Mesendoderm (in vitro differentiated cells): ENCODE results near the gene GRIPAP1.

Experiments
- DNase-seq: peaks from one replicate; pipeline ENCODE4 v3.0.0; 2013
- H2AK5ac ChIP-seq: 2 replicates; pipeline ENCODE4 v1.6.1; 2013; ENCODE audit warnings: low read length, inconsistent platforms
- H2BK120ac ChIP-seq: 2 replicates; pipeline ENCODE4 v1.6.1; 2013; ENCODE audit warnings: low read depth, mild to moderate bottlenecking, low read length, moderate library complexity, mixed read lengths
- H2BK15ac ChIP-seq: replicated peaks from 2 replicates; pipeline ENCODE4 v1.6.1; 2013; ENCODE audit warnings: low read depth, mild to moderate bottlenecking, moderate library complexity
- H2BK5ac ChIP-seq: 2 replicates; pipeline ENCODE4 v1.6.1; 2013; ENCODE audit warnings: low read length, inconsistent platforms
- H3K18ac ChIP-seq: 2 replicates; pipeline ENCODE4 v1.6.1; 2013; ENCODE audit warnings: mild to moderate bottlenecking, low read length, mixed read lengths
- H3K23ac ChIP-seq: one replicate; pipeline ENCODE4 v1.6.1; 2013; ENCODE audit warnings: low read length
- H3K27ac ChIP-seq: 2 replicates; pipeline ENCODE4 v1.5.1; 2013; ENCODE audit warnings: low read depth, mild to moderate bottlenecking, inconsistent platforms, low read length, moderate library complexity
- H3K27me3 ChIP-seq: 2 replicates; pipeline ENCODE4 v1.6.1; 2013; ENCODE audit warnings: low read length, control low read depth, mild to moderate bottlenecking, inconsistent platforms; ENCODE audit not compliant: insufficient read depth, poor library complexity
- H3K36me3 ChIP-seq: 2 replicates; pipeline ENCODE4 v1.6.1; 2013; ENCODE audit warnings: low read length, inconsistent platforms; ENCODE audit not compliant: control insufficient read depth, insufficient read depth
- H3K4ac ChIP-seq: one replicate; pipeline ENCODE4 v1.6.1; 2013; ENCODE audit warnings: low read depth, mild to moderate bottlenecking, low read length, moderate library complexity
- H3K4me1 ChIP-seq: 2 replicates; pipeline ENCODE4 v1.6.1; 2013; ENCODE audit warnings: low read depth, low read length, inconsistent platforms; ENCODE audit not compliant: control insufficient read depth
- H3K4me2 ChIP-seq: 2 replicates; pipeline ENCODE4 v1.6.1; 2013; ENCODE audit warnings: low read length
- H3K4me3 ChIP-seq: 2 replicates; pipeline ENCODE4 v1.5.1; 2013; ENCODE audit warnings: mild to moderate bottlenecking, low read length
- H3K56ac ChIP-seq: one replicate; pipeline ENCODE4 v1.6.1; 2013; ENCODE audit warnings: low read length
- H3K79me1 ChIP-seq: 2 replicates; pipeline ENCODE4 v1.6.1; 2013; ENCODE audit warnings: low read length, inconsistent platforms
- H3K79me2 ChIP-seq: 2 replicates; pipeline ENCODE4 v1.6.1; 2013; ENCODE audit warnings: mild to moderate bottlenecking, low read length; ENCODE audit not compliant: control insufficient read depth, insufficient read depth
- H3K9ac ChIP-seq: 2 replicates; pipeline ENCODE4 v1.6.1; 2013; ENCODE audit warnings: low read length, inconsistent platforms
- H4K5ac ChIP-seq: one replicate; pipeline ENCODE4 v1.6.1; 2013; ENCODE audit warnings: low read length
- H4K8ac ChIP-seq: one replicate; pipeline ENCODE4 v1.6.1; 2013; ENCODE audit warnings: low read depth, mild to moderate bottlenecking, control low read depth, low read length, moderate library complexity
- WGBS: extraction: QIAGEN DNeasy Blood & Tissue Kit; methylation state at CpG from one replicate; pipeline ENCODE4 v1.1.7; 2013; ENCODE audit warnings: low lambda C conversion rate, missing lambda C conversion rate; ENCODE audit not compliant: insufficient coverage; ENCODE audit errors: extremely low coverage; 5-methylcytosine and 5-hydroxymethylcytosine counted together

Gene GRIPAP1

DNA sequence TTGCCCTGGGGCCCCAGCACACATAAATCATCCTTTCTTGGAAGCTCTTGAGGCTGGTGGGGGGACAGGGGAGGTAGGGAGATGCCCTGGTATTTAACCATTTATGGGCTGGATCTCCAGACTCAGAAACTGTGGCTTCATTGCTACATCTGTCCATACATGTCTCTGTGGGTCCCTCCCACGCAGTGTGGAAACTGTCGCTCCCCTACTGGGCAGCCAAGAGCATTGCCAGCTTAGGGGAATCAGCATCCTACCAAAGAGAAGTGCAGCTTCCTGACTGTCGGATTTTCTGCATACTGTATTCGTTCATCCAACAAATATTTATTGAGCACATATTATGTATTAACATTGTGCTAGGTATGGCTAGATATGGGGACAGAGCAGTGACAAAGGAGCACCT lies 3.7 kb downstream of the GRIPAP1 start:
- H3K4me2 ChIP-seq: no peak overlapping the region
- WGBS: no CpG with 5 or more reads among the region's 4 CpGs
- no peak overlapping the region for H2BK15ac ChIP-seq
- no peaks in the 10 kb centered on the region for H3K36me3 ChIP-seq
- no peaks in the 10 kb centered on the region for H3K27me3 ChIP-seq
- no peak overlapping the region for H3K9ac ChIP-seq
- no peak overlapping the region for H3K23ac ChIP-seq
- H2BK120ac ChIP-seq: no peak overlapping the region
- H4K5ac ChIP-seq: no peak overlapping the region
- H2BK5ac ChIP-seq: no peak overlapping the region
- no peaks in the 10 kb centered on the region for H3K79me1 ChIP-seq
- H3K4me1 ChIP-seq: no peaks in the 10 kb centered on the region
- no peak overlapping the region for H2AK5ac ChIP-seq
- no peak for DNase-seq
- H3K56ac ChIP-seq: no peak overlapping the region
- no peak overlapping the region for H3K18ac ChIP-seq
- no peak overlapping the region for H4K8ac ChIP-seq
- peaks cover 2% of the 10 kb centered on the region for H3K79me2 ChIP-seq
- H3K4ac ChIP-seq: no peak overlapping the region
- no peak overlapping the region for H3K27ac ChIP-seq
- no peak overlapping the region for H3K4me3 ChIP-seq

DNA sequence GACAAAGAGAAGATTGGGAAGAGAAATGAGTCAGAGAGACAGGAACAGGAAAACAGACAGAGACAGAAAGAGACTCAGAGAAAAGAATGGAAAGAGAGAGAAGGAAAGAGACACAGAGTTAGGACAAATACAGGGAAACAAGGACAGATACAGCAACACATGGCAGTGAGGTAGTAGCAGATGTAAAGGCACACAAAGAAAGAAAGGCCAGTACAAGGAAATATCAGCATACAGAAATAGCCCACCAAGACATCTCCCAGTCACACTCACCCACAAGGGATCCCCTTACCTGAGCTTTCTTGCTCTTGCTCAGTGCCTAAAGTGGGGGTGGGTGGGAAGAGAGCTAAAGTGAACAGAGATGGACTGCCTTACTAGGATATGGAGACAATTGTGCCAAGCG lies 4.2 kb downstream of the GRIPAP1 start:
- WGBS: no CpG with 5 or more reads among the region's 1 CpG
- H3K56ac ChIP-seq: no peak overlapping the region
- no peak overlapping the region for H3K4ac ChIP-seq
- no peak overlapping the region for H3K4me3 ChIP-seq
- H3K23ac ChIP-seq: no peak overlapping the region
- H3K4me2 ChIP-seq: no peak overlapping the region
- DNase-seq: no peak
- no peak overlapping the region for H4K5ac ChIP-seq
- peaks cover 2% of the 10 kb centered on the region for H3K79me2 ChIP-seq
- no peaks in the 10 kb centered on the region for H3K36me3 ChIP-seq
- H2BK15ac ChIP-seq: no peak overlapping the region
- no peaks in the 10 kb centered on the region for H3K27me3 ChIP-seq
- H3K4me1 ChIP-seq: no peaks in the 10 kb centered on the region
- H2BK5ac ChIP-seq: no peak overlapping the region
- no peaks in the 10 kb centered on the region for H3K79me1 ChIP-seq
- H4K8ac ChIP-seq: no peak overlapping the region
- no peak overlapping the region for H2BK120ac ChIP-seq
- H3K9ac ChIP-seq: no peak overlapping the region
- H3K18ac ChIP-seq: no peak overlapping the region
- H2AK5ac ChIP-seq: no peak overlapping the region
- no peak overlapping the region for H3K27ac ChIP-seq

DNA sequence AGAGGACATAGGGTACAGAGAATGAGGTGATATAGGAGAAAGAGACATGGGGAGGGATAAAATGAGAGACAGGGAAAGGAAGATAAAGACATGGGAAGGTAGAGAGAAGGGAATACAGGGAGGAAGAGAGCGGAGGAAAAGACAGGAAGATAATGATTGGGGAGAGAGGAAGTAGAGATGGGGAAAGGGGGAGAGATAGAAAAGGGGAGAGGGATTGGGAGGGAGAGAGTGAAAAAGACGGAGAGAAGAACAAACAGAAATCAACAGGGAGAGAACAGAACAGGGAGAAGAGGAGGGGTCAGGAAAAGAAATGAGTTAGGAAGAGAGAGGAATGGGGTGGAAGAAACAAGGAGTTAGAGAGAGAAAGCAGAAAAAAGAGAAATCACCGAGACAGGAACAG lies 4.6 kb downstream of the GRIPAP1 start:
- no peak overlapping the region for H3K4me3 ChIP-seq
- no peaks in the 10 kb centered on the region for H3K4me1 ChIP-seq
- no peak overlapping the region for H2BK5ac ChIP-seq
- H2BK120ac ChIP-seq: no peak overlapping the region
- no peaks in the 10 kb centered on the region for H3K79me1 ChIP-seq
- H3K9ac ChIP-seq: no peak overlapping the region
- no peak overlapping the region for H4K5ac ChIP-seq
- H3K18ac ChIP-seq: no peak overlapping the region
- H3K27ac ChIP-seq: no peak overlapping the region
- no peak overlapping the region for H3K4ac ChIP-seq
- H3K79me2 ChIP-seq: peaks cover 2% of the 10 kb centered on the region
- DNase-seq: no peak
- H4K8ac ChIP-seq: no peak overlapping the region
- H3K27me3 ChIP-seq: no peaks in the 10 kb centered on the region
- H3K36me3 ChIP-seq: no peaks in the 10 kb centered on the region
- no peak overlapping the region for H3K4me2 ChIP-seq
- no peak overlapping the region for H2BK15ac ChIP-seq
- no peak overlapping the region for H3K56ac ChIP-seq
- no peak overlapping the region for H3K23ac ChIP-seq
- 100% methylated on average over 2 of the region's 3 CpGs for WGBS
- no peak overlapping the region for H2AK5ac ChIP-seq

DNA sequence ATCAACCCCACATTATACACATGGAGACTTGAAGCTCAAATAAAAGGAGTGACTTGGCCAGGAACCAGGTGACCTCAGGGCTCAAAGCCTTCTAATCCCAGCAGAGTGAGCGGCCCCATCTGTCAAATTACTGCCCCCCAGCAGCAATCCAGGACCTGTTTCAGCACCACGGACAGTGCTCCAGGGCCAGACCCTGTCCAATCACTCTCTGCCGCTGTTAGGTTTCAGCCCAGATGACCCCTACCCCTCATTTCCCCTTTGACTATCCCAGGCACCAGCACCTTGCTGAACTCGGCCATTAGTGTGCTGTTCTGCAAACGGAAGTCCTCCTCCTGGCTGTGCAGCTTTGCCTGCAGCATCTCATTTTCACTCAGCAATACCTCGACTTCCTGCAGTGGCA lies 5.1 kb downstream of the GRIPAP1 start:
- H3K4me3 ChIP-seq: no peak overlapping the region
- WGBS: no CpG with 5 or more reads among the region's 6 CpGs

DNA sequence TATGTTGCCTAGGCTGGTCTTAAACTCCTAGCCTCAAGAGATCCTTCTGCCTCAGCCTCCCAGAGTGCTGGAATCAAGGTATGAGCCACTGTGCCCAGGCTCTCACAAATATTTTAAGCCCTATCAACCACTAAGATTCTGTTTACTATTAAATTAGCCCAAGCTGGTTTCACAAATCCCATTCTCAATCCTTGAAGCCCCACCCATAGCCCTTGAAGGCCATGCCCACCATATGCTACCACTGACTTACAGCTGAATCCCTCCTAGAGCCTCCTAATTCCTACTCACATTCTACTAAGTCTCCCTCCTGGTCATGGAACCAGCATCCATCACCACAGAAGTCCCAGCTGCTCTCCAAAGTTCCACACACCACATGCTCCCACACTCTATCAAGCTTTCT lies 9.7 kb downstream of the GRIPAP1 start:
- Histone ChIP-seq H2AK5ac (no peak overlapping the region), H2BK5ac (no peak overlapping the region), H3K79me1 (no peaks in the 10 kb centered on the region), H3K27ac (no peak overlapping the region), H3K18ac (no peak overlapping the region), H4K5ac (no peak overlapping the region), H3K4ac (no peak overlapping the region), H3K4me2 (no peak overlapping the region), H4K8ac (no peak overlapping the region), H3K36me3 (no peaks in the 10 kb centered on the region), H2BK120ac (no peak overlapping the region), H3K4me3 (no peak overlapping the region), H3K56ac (no peak overlapping the region), H2BK15ac (no peak overlapping the region), H3K23ac (no peak overlapping the region), H3K79me2 (no peaks in the 10 kb centered on the region), H3K27me3 (no peaks in the 10 kb centered on the region), H3K4me1 (no peaks in the 10 kb centered on the region), H3K9ac (no peak overlapping the region)
- no peak for DNase-seq

More for the DNA sequence above, 5.1 kb downstream of the GRIPAP1 start:
- Histone ChIP-seq H3K9ac (no peak overlapping the region), H4K5ac (no peak overlapping the region), H2BK5ac (no peak overlapping the region), H3K27me3 (no peaks in the 10 kb centered on the region), H3K4me2 (no peak overlapping the region), H3K79me1 (no peaks in the 10 kb centered on the region), H3K23ac (no peak overlapping the region), H3K36me3 (no peaks in the 10 kb centered on the region), H3K79me2 (peaks cover 2% of the 10 kb centered on the region), H4K8ac (no peak overlapping the region), H3K56ac (no peak overlapping the region), H3K4me1 (no peaks in the 10 kb centered on the region), H3K27ac (no peak overlapping the region), H3K4ac (no peak overlapping the region), H3K18ac (no peak overlapping the region), H2BK120ac (no peak overlapping the region), H2AK5ac (no peak overlapping the region), H2BK15ac (no peak overlapping the region)
- peak; percentile 23 for DNase-seq

DNA sequence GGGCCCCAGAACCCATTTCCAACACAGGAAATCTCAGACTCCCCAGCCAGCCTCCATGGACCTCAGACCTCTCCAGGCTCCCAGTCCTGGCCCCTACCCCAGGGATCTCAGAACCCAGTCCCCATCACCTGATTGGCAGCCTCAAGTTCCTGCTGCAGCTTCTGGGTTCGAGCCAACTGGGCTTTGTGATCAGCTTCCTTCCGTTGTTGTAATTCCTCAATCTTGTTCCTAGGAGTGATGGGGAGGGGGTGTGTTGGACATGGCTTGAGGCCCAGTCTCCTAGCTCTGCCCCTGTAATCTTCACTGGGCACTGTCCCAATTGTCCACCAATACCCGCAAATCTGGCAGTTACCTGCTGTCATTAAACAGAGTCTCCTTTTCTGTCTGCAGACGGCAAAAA lies 12.6 kb downstream of the GRIPAP1 start:
- Histone ChIP-seq H4K8ac (no peak overlapping the region), H3K36me3 (no peaks in the 10 kb centered on the region), H2AK5ac (no peak overlapping the region), H4K5ac (no peak overlapping the region), H3K27ac (no peak overlapping the region), H3K79me2 (no peaks in the 10 kb centered on the region), H3K23ac (no peak overlapping the region), H3K4ac (no peak overlapping the region), H2BK15ac (no peak overlapping the region), H3K27me3 (no peaks in the 10 kb centered on the region), H3K56ac (no peak overlapping the region), H3K79me1 (no peaks in the 10 kb centered on the region), H2BK120ac (no peak overlapping the region), H2BK5ac (no peak overlapping the region), H3K4me2 (no peak overlapping the region), H3K4me3 (no peak overlapping the region), H3K18ac (no peak overlapping the region), H3K9ac (no peak overlapping the region), H3K4me1 (no peaks in the 10 kb centered on the region)
- WGBS: no CpG with 5 or more reads among the region's 4 CpGs
- no peak for DNase-seq
